B cell (primary cell): ENCODE data around the gene PPP1R13B. TPM values are rescaled to one million over a fixed set of nuclear protein-coding genes. Genes with fewer than 3 reads are reported as not detected.
A peak's percentile ranks its signal among the peaks of the same experiment; 100 is the strongest.

ENCODE experiments used
- ATAC-seq: fragments of 200-7000 bp; cut with Tn5 transposase; one replicate; pipeline ENCODE4 v1.10.0; 2021; ENCODE audit warnings: low read depth, mild to moderate bottlenecking, moderate number of reproducible peaks, moderate library complexity
- CTCF ChIA-PET: fragments of 350-600 bp; sonication (Branson Sonifier 250); formaldehyde crosslinking; loops from one replicate; lab custom pipeline; 2021; ENCODE audit warnings: antibody characterized with exemption, inconsistent platforms; lab: Charles Lee
- POLR2A ChIA-PET: fragments of 350-600 bp; sonication (Branson Sonifier 250); formaldehyde crosslinking; loops from one replicate; lab custom pipeline; 2021; ENCODE audit warnings: antibody characterized with exemption; lab: Charles Lee
- DNase-seq: peaks from one replicate; pipeline ENCODE4 v3.0.0; 2013
- H2AFZ ChIP-seq: 2 replicates; pipeline ENCODE4 v1.6.1; 2012; ENCODE audit warnings: mild to moderate bottlenecking, low read depth, low read length; ENCODE audit not compliant: insufficient read depth, poor library complexity, severe bottlenecking
- H3K27ac ChIP-seq, 2 donors: 1 replicate in 1 of 2; 2 replicates in 1 of 2; pipeline ENCODE4 v1.5.1; 2012 to 2013; ENCODE audit warnings: low read length in 2 of 2, mild to moderate bottlenecking in 2 of 2, moderate library complexity in 1 of 2
- H3K27me3 ChIP-seq, 4 experiments: fragments of 200-600 bp in 1 of 4; sonication (generic) in 1 of 4; replicated peaks in 1 of 4; 1 replicate in 2 of 4; 2 replicates in 2 of 4; pipeline versions ENCODE4 v1.6.1 to v1.7.0; 2013 to 2016; ENCODE audit warnings: low read length in 3 of 4, mild to moderate bottlenecking in 2 of 4, mixed read lengths in 1 of 4, moderate library complexity in 1 of 4; ENCODE audit not compliant: insufficient read depth in 4 of 4, control insufficient read depth in 3 of 4; ENCODE audit errors: control extremely low read depth in 1 of 4
- H3K36me3 ChIP-seq, 2 experiments: replicated peaks in 1 of 2; 1 replicate in 1 of 2; 2 replicates in 1 of 2; pipeline versions ENCODE4 v1.6.1 to v1.7.1; 2013; ENCODE audit warnings: low read length in 1 of 2; ENCODE audit not compliant: insufficient read depth in 2 of 2, control insufficient read depth in 1 of 2; ENCODE audit errors: control extremely low read depth in 1 of 2, extremely low read depth in 1 of 2
- H3K4me1 ChIP-seq, 2 donors: fragments of 200-600 bp in 1 of 2; sonication (generic) in 1 of 2; 1 replicate in 1 of 2; 2 replicates in 1 of 2; pipeline versions ENCODE4 v1.5.1 to v1.6.1; 2013 to 2017; ENCODE audit warnings: low read length in 2 of 2; ENCODE audit not compliant: control insufficient read depth in 2 of 2, insufficient read depth in 2 of 2
- H3K4me2 ChIP-seq: replicated peaks from 2 replicates; pipeline ENCODE3; 2012; ENCODE audit warnings: mild to moderate bottlenecking, low read depth, low read length; ENCODE audit not compliant: poor library complexity, severe bottlenecking
- H3K4me3 ChIP-seq, 5 experiments: fragments of 200-600 bp in 1 of 5; sonication (generic) in 1 of 5; 1 replicate in 3 of 5; 2 replicates in 2 of 5; pipeline versions ENCODE4 v1.5.1 to v1.7.0; 2011 to 2016; ENCODE audit warnings: low read length in 4 of 5, mild to moderate bottlenecking in 4 of 5, low read depth in 2 of 5, control low read depth in 1 of 5, moderate library complexity in 1 of 5; ENCODE audit not compliant: insufficient read depth in 1 of 5; ENCODE audit errors: control extremely low read depth in 1 of 5, extremely low read depth in 1 of 5
- H3K79me2 ChIP-seq: fragments of 200-600 bp; sonication (generic); one replicate; pipeline ENCODE4 v1.6.0; 2016; ENCODE audit warnings: low read length; ENCODE audit not compliant: control insufficient read depth, insufficient read depth
- H3K9ac ChIP-seq: fragments of 200-600 bp; sonication (generic); 2 replicates; pipeline ENCODE4 v1.6.1; 2017; ENCODE audit warnings: mild to moderate bottlenecking, low read length, moderate library complexity
- H3K9me3 ChIP-seq, 3 donors: one replicate each; pipeline versions ENCODE4 v1.6.1 to v1.7.1; 2013; ENCODE audit warnings: low read length in 2 of 3; ENCODE audit not compliant: control insufficient read depth in 2 of 3, insufficient read depth in 1 of 3; ENCODE audit errors: control extremely low read depth in 1 of 3
- H4K20me1 ChIP-seq: 2 replicates; pipeline ENCODE4 v1.6.0; 2012; ENCODE audit warnings: mild to moderate bottlenecking, low read length; ENCODE audit not compliant: insufficient read depth, control insufficient read depth, poor library complexity, severe bottlenecking
- H3K27ac Mint-ChIP-seq: one replicate; pipeline ENCODE4 v1.8.0; 2021; ENCODE audit warnings: mixed read lengths
- H3K27me3 Mint-ChIP-seq: one replicate; pipeline ENCODE4 v1.8.0; 2021; ENCODE audit warnings: mixed read lengths
- H3K4me1 Mint-ChIP-seq: one replicate; pipeline ENCODE4 v1.8.0; 2021; ENCODE audit warnings: mixed read lengths
- H3K4me3 Mint-ChIP-seq: one replicate; pipeline ENCODE4 v1.8.0; 2021; ENCODE audit warnings: mixed read lengths
- H3K9me3 Mint-ChIP-seq: one replicate; pipeline ENCODE4 v1.8.0; 2022; ENCODE audit warnings: mixed read lengths; ENCODE audit not compliant: insufficient read depth
- CTCF ChIP-seq: fragments of 200-600 bp; IDR thresholded peaks from one replicate; pipeline ENCODE4 v1.8.0; 2022; ENCODE audit warnings: antibody characterized with exemption, mild to moderate bottlenecking
- EZH2 ChIP-seq: IDR thresholded peaks from 2 replicates; pipeline ENCODE4 v1.6.1; 2012; ENCODE audit warnings: borderline replicate concordance, low read depth, mild to moderate bottlenecking, moderate library complexity, low read length; ENCODE audit not compliant: insufficient read depth, poor library complexity, severe bottlenecking
- WGBS: methylation state at CpG from one replicate; pipeline ENCODE4 v1.1.5; 2013; ENCODE audit warnings: missing lambda C conversion rate; ENCODE audit not compliant: insufficient coverage; 5-methylcytosine and 5-hydroxymethylcytosine counted together
- intact Hi-C: fragments of 100-400 bp; cut with micrococcal nuclease; formaldehyde crosslinking; loops from one replicate; pipeline ENCODE4 v1.10.0; 2022
- polyA plus RNA-seq: library from polyadenylated mRNA; depleted of rRNA; stranded (reverse); fragments of >200 nt; gene quantifications from 2 replicates; pipeline ENCODE4 v1.2.3, GENCODE V29; 2012
- total RNA-seq, 2 donors: library from RNA; stranded (reverse); fragments of 120-200 nt in 1 of 2; gene quantifications; 1 replicate in 1 of 2; 2 replicates in 1 of 2; pipeline versions ENCODE4 v1.2.3 to v1.2.4, GENCODE V29; 2013 to 2022

PPP1R13B gene
- total and polyA plus RNA-seq, 2 donors (not counting 1 experiment from before 2014, with no cell fraction given) = 10.1 to 27.7 TPM

GRCh38 chr14:103714063-103714724, 133.2 kb downstream of the PPP1R13B start:
- Histone ChIP-seq H3K27ac (no peak overlapping the region), H2AFZ (peak overlapping the region; percentile 81), H4K20me1 (peaks cover 20% of the 10 kb centered on the region), H3K27me3 (no peaks in the 10 kb centered on the region), H3K36me3 (peaks cover 0 to 2% of the 10 kb centered on the region in 2 experiments), H3K4me3 (peak overlapping the region in 4 of 5 experiments; percentile 39 to 82 (median 60)), H3K4me1 (peaks cover 15 to 24% of the 10 kb centered on the region in 2 donors), H3K79me2 (peaks cover 53% of the 10 kb centered on the region), H3K4me2 (peak overlapping the region; percentile 88), H3K9ac (peak overlapping the region; percentile 76), H3K9me3 (no peaks in the 10 kb centered on the region)
- Mint-ChIP-seq H3K4me1 (peaks cover 32% of the 10 kb centered on the region), H3K4me3 (peak overlapping the region; percentile 91), H3K9me3 (no peaks in the 10 kb centered on the region), H3K27ac (no peak overlapping the region), H3K27me3 (no peaks in the 10 kb centered on the region)
- intact Hi-C loops = loop anchor here (2.0 kb wide), 1 partner anchor 185 kb away; the partner anchor contains the start of gene TRMT61A
- ChIA-PET POLR2A (no interaction called here), CTCF (interaction anchor here (0.6 to 0.8 kb wide), 2 partner anchors 76 to 196 kb away, joined by 3 read pairs; no protein-coding TSS in a partner anchor)
- ATAC-seq (no peak), DNase-seq (no peak)
- TF ChIP-seq CTCF (no peak), EZH2 (no peak)
- WGBS = 62% methylated on average over 13 of the region's 16 CpGs
